ENCODE measurements around the gene TNFRSF19. TPM values are rescaled to one million over a fixed set of nuclear protein-coding genes. Genes with fewer than 3 reads are reported as not detected.

The TNFRSF19 gene
- total RNA-seq, 1 experiment from 2014 or later, result 6.0 TPM

GRCh38 chr13:23628765-23629565 lies 58.8 kb downstream of the TNFRSF19 start:
- DNase-seq (ENCODE audit: low spot score), result no peak

- no peak for DNase-seq (ENCODE audit: low spot score)
Observed at GRCh38 chr13:23629566-23630272, 59.5 kb downstream of the TNFRSF19 start.

- peak; percentile 21 for DNase-seq (ENCODE audit: low spot score)
Observed at GRCh38 chr13:23630349-23631093, 60.3 kb downstream of the TNFRSF19 start.

GRCh38 chr13:23631311-23632047 lies 61.3 kb downstream of the TNFRSF19 start:
- no peak for DNase-seq (ENCODE audit: low spot score)

GRCh38 chr13:23632048-23632582 lies 61.9 kb downstream of the TNFRSF19 start:
- DNase-seq (ENCODE audit: low spot score), result no peak

GRCh38 chr13:23632741-23633140 lies 62.5 kb downstream of the TNFRSF19 start:
- no peak for DNase-seq (ENCODE audit: low spot score)

- DNase-seq (ENCODE audit: low spot score), result no peak
Observed at GRCh38 chr13:23634897-23635296, 64.7 kb downstream of the TNFRSF19 start.

- no peak for DNase-seq (ENCODE audit: low spot score)
Observed at GRCh38 chr13:23636360-23636759, 66.1 kb downstream of the TNFRSF19 start.

GRCh38 chr13:23637829-23638228 lies 67.6 kb downstream of the TNFRSF19 start:
- DNase-seq (ENCODE audit: low spot score), result no peak

- DNase-seq (ENCODE audit: low spot score), result no peak
Observed at GRCh38 chr13:23639674-23640073, 69.5 kb downstream of the TNFRSF19 start.

- no peak for DNase-seq (ENCODE audit: low spot score)
Observed at GRCh38 chr13:23642110-23642509, 71.9 kb downstream of the TNFRSF19 start.

GRCh38 chr13:23643338-23644125 lies 73.3 kb downstream of the TNFRSF19 start:
- DNase-seq (ENCODE audit: low spot score), result no peak

- DNase-seq (ENCODE audit: low spot score), result no peak
Observed at GRCh38 chr13:23644126-23644419, 73.9 kb downstream of the TNFRSF19 start.

- DNase-seq (ENCODE audit: low spot score), result no peak
Observed at GRCh38 chr13:23644527-23645138, 74.4 kb downstream of the TNFRSF19 start.

GRCh38 chr13:23645851-23646250 lies 75.6 kb downstream of the TNFRSF19 start:
- DNase-seq (ENCODE audit: low spot score), result no peak

GRCh38 chr13:23651439-23651838 lies 81.2 kb downstream of the TNFRSF19 start:
- DNase-seq (ENCODE audit: low spot score), result no peak

GRCh38 chr13:23651887-23652286 lies 81.7 kb downstream of the TNFRSF19 start:
- no peak for DNase-seq (ENCODE audit: low spot score)

- DNase-seq (ENCODE audit: low spot score), result no peak
Observed at GRCh38 chr13:23652909-23653726, 82.9 kb downstream of the TNFRSF19 start.
